Measurements from ENCODE around the gene FAM135A. TPM values are rescaled to one million over a fixed set of nuclear protein-coding genes. Genes with fewer than 3 reads are reported as not detected.

Gene FAM135A
- total and polyA plus RNA-seq, 2 of the 13 experiments (the other 11 are each of a cell fraction or from before 2014, with no cell fraction given), result 26.9 to 31.5 TPM

DNA sequence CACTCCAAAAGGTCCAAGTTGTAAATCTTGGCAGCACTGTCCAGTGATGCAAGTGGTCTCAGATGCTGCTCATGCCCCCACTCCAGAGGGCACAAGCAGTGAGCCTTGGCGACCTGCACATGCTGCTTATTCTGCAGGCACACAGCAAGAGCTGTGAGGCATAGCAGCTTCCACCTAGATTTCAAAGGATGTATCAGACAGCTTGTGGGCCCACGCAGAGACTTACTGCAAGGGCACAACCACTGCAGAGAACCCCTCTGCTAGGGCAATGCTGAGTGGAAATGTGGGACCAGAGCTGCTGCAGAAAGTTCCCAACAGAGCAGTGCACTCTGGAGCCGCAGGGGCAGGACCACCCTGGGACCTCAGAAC, 179.8 kb downstream of the FAM135A start:
- CTCF ChIA-PET (ENCODE audit: low intra/inter-chr PET ratio, low total read pairs), result no interaction called here
- no peak for FAIRE-seq
- 100% methylated on average over 2 of the region's 3 CpGs for WGBS (ENCODE audit: low lambda C conversion rate)
- TF ChIP-seq, protein P1, sequence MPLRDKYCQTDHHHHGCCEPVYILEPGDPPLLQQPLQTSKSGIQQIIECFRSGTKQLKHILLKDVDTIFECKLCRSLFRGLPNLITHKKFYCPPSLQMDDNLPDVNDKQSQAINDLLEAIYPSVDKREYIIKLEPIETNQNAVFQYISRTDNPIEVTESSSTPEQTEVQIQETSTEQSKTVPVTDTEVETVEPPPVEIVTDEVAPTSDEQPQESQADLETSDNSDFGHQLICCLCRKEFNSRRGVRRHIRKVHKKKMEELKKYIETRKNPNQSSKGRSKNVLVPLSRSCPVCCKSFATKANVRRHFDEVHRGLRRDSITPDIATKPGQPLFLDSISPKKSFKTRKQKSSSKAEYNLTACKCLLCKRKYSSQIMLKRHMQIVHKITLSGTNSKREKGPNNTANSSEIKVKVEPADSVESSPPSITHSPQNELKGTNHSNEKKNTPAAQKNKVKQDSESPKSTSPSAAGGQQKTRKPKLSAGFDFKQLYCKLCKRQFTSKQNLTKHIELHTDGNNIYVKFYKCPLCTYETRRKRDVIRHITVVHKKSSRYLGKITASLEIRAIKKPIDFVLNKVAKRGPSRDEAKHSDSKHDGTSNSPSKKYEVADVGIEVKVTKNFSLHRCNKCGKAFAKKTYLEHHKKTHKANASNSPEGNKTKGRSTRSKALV (CRISPR knock-in tag; IDR thresholded peaks at IDR 0.05), result no peak
- TF ChIP-seq CAMTA2 (CRISPR knock-in tag; IDR thresholded peaks at IDR 0.05; ENCODE audit: borderline replicate concordance) (no peak), ZNF367 (CRISPR knock-in tag; IDR thresholded peaks at IDR 0.05; ENCODE audit: borderline replicate concordance) (no peak), ZMAT3 (CRISPR knock-in tag; conservative IDR thresholded peaks at IDR 0.05) (no peak), NCOA1 (CRISPR knock-in tag; IDR thresholded peaks at IDR 0.05) (no peak), ZNF839 (CRISPR knock-in tag; IDR thresholded peaks at IDR 0.05; ENCODE audit: borderline replicate concordance) (no peak), LCORL (IDR thresholded peaks at IDR 0.05) (no peak), LCORL (CRISPR knock-in tag; IDR thresholded peaks at IDR 0.05) (no peak), CREM (IDR thresholded peaks at IDR 0.05) (no peak), CREM (CRISPR knock-in tag; IDR thresholded peaks at IDR 0.05) (no peak)
- TF ChIP-seq, protein P2, sequence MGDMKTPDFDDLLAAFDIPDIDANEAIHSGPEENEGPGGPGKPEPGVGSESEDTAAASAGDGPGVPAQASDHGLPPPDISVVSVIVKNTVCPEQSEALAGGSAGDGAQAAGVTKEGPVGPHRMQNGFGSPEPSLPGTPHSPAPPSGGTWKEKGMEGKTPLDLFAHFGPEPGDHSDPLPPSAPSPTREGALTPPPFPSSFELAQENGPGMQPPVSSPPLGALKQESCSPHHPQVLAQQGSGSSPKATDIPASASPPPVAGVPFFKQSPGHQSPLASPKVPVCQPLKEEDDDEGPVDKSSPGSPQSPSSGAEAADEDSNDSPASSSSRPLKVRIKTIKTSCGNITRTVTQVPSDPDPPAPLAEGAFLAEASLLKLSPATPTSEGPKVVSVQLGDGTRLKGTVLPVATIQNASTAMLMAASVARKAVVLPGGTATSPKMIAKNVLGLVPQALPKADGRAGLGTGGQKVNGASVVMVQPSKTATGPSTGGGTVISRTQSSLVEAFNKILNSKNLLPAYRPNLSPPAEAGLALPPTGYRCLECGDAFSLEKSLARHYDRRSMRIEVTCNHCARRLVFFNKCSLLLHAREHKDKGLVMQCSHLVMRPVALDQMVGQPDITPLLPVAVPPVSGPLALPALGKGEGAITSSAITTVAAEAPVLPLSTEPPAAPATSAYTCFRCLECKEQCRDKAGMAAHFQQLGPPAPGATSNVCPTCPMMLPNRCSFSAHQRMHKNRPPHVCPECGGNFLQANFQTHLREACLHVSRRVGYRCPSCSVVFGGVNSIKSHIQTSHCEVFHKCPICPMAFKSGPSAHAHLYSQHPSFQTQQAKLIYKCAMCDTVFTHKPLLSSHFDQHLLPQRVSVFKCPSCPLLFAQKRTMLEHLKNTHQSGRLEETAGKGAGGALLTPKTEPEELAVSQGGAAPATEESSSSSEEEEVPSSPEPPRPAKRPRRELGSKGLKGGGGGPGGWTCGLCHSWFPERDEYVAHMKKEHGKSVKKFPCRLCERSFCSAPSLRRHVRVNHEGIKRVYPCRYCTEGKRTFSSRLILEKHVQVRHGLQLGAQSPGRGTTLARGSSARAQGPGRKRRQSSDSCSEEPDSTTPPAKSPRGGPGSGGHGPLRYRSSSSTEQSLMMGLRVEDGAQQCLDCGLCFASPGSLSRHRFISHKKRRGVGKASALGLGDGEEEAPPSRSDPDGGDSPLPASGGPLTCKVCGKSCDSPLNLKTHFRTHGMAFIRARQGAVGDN (CRISPR knock-in tag; IDR thresholded peaks at IDR 0.05), result 0 out of 2 replicates have a peak, but pooled peaks have one; percentile 18
- TF ChIP-seq, protein P3, sequence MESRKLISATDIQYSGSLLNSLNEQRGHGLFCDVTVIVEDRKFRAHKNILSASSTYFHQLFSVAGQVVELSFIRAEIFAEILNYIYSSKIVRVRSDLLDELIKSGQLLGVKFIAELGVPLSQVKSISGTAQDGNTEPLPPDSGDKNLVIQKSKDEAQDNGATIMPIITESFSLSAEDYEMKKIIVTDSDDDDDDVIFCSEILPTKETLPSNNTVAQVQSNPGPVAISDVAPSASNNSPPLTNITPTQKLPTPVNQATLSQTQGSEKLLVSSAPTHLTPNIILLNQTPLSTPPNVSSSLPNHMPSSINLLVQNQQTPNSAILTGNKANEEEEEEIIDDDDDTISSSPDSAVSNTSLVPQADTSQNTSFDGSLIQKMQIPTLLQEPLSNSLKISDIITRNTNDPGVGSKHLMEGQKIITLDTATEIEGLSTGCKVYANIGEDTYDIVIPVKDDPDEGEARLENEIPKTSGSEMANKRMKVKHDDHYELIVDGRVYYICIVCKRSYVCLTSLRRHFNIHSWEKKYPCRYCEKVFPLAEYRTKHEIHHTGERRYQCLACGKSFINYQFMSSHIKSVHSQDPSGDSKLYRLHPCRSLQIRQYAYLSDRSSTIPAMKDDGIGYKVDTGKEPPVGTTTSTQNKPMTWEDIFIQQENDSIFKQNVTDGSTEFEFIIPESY (CRISPR knock-in tag; IDR thresholded peaks at IDR 0.05), result no peak
- TF ChIP-seq, protein P4, sequence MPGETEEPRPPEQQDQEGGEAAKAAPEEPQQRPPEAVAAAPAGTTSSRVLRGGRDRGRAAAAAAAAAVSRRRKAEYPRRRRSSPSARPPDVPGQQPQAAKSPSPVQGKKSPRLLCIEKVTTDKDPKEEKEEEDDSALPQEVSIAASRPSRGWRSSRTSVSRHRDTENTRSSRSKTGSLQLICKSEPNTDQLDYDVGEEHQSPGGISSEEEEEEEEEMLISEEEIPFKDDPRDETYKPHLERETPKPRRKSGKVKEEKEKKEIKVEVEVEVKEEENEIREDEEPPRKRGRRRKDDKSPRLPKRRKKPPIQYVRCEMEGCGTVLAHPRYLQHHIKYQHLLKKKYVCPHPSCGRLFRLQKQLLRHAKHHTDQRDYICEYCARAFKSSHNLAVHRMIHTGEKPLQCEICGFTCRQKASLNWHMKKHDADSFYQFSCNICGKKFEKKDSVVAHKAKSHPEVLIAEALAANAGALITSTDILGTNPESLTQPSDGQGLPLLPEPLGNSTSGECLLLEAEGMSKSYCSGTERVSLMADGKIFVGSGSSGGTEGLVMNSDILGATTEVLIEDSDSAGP (CRISPR knock-in tag; IDR thresholded peaks at IDR 0.05; ENCODE audit: borderline replicate concordance), result peak; percentile 82; the same call in 1 of the 2 replicates
- TF ChIP-seq, protein P5, sequence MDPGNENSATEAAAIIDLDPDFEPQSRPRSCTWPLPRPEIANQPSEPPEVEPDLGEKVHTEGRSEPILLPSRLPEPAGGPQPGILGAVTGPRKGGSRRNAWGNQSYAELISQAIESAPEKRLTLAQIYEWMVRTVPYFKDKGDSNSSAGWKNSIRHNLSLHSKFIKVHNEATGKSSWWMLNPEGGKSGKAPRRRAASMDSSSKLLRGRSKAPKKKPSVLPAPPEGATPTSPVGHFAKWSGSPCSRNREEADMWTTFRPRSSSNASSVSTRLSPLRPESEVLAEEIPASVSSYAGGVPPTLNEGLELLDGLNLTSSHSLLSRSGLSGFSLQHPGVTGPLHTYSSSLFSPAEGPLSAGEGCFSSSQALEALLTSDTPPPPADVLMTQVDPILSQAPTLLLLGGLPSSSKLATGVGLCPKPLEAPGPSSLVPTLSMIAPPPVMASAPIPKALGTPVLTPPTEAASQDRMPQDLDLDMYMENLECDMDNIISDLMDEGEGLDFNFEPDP (CRISPR knock-in tag; conservative IDR thresholded peaks at IDR 0.05), result no peak

More for the DNA sequence above, 179.8 kb downstream of the FAM135A start:
- H3K4me3 ChIP-seq (replicated peaks in 1 of 3; ENCODE audit: insufficient read depth in 1 of 3, low read depth in 2 of 3, low read length in 3 of 3), result no peak overlapping the region
- no peaks in the 10 kb centered on the region for H3K9me3 ChIP-seq (ENCODE audit: low read length)
- in situ Hi-C loops (cut with HindIII; ENCODE audit: extremely low pct_ligation_motif_present, low pct_unique_long_range_greater_than_20kb), result no loop called here
- intact Hi-C loops (cut with micrococcal nuclease; ENCODE audit: unreplicated experiment), result no loop called here
- BruUV-seq (replicated peaks), result no TSS peak
- H3K27ac ChIP-seq (ENCODE audit: extremely low read length, insufficient read depth, low read length), result no peak overlapping the region
- H3K27me3 ChIP-seq (ENCODE audit: control insufficient read depth in 1 of 2, insufficient read depth in 2 of 2, low read length in 2 of 2), result no peaks in the 10 kb centered on the region
- no peak overlapping the region for H3K4me2 ChIP-seq (ENCODE audit: low read depth, low read length)
- H3K9ac ChIP-seq (ENCODE audit: insufficient read depth, low read depth, low read length), result no peak overlapping the region
- H3K36me3 ChIP-seq (replicated peaks in 1 of 2; ENCODE audit: control insufficient read depth in 1 of 2, insufficient read depth in 2 of 2, low read length in 2 of 2), result no peaks in the 10 kb centered on the region; a peak in 1 of 5 replicates
- H3K4me1 ChIP-seq (ENCODE audit: insufficient read depth, low read length), result peaks cover 15% of the 10 kb centered on the region
- DNase-seq (ENCODE audit: low spot score), result no peak
- POLR2A ChIA-PET, result no interaction called here
- peak; percentile 36; the same call in 1 of the 3 replicates for ATAC-seq
- no peaks in the 10 kb centered on the region for H4K20me1 ChIP-seq (ENCODE audit: insufficient read depth, low read length)
- H2AFZ ChIP-seq (ENCODE audit: low read length), result no peak overlapping the region
- no peaks in the 10 kb centered on the region for H3K79me2 ChIP-seq (ENCODE audit: insufficient read depth, low read length)
